Erythroblast (primary cell): Measurements from ENCODE around the gene RGR.

Source experiments
- GATA1 ChIP-seq: IDR thresholded peaks from 2 replicates; pipeline ENCODE4 v1.6.1; 2011; ENCODE audit warnings: low read depth, mild to moderate bottlenecking, control low read depth, low read length, moderate library complexity
- POLR2A ChIP-seq: IDR thresholded peaks from 2 replicates; pipeline ENCODE4 v1.6.1; 2011; ENCODE audit warnings: mild to moderate bottlenecking, low read length

- no peak for TF ChIP-seq POLR2A
- TF ChIP-seq GATA1 = no peak
Observed at GRCh38 chr10:84288151-84288550, 43.3 kb downstream of the RGR start.
